GM12878 (cell line): ENCODE measurements around the gene SESN3. TPM values are rescaled to one million over a fixed set of nuclear protein-coding genes. Genes with fewer than 3 reads are reported as not detected.

Source experiments
- ATAC-seq: fragments of 200-7000 bp; cut with Tn5 transposase; 3 replicates; pipeline ENCODE4 v1.9.1; 2020; ENCODE audit warnings: mild to moderate bottlenecking, moderate library complexity
- BruUV-seq: library from RNA; stranded (reverse); fragments of 400-500 nt; replicated peaks from 2 replicates; lab custom pipeline; 2021; lab: Mats Ljungman, UMichigan
- CTCF ChIA-PET: fragments of 300-600 bp; sonication (Branson Sonifier 250); formaldehyde crosslinking; extraction: SDS; loops from one replicate; lab custom pipeline; 2021; ENCODE audit warnings: inconsistent platforms; lab: Yijun Ruan, JAX
- POLR2A ChIA-PET: fragments of 350-600 bp; formaldehyde crosslinking; extraction: SDS; loops from one replicate; lab custom pipeline; 2021; ENCODE audit warnings: inconsistent platforms; lab: Charles Lee
- RAD21 ChIA-PET: fragments of 300-600 bp; sonication (Branson Sonifier 250); formaldehyde crosslinking; loops from one replicate; lab custom pipeline; 2023; ENCODE audit warnings: antibody characterized with exemption; ENCODE audit not compliant: unreplicated experiment; lab: Charles Lee
- SMC1A ChIA-PET: fragments of 300-600 bp; sonication (Branson Sonifier 250); formaldehyde crosslinking; loops from one replicate; lab custom pipeline; 2023; ENCODE audit not compliant: unreplicated experiment, uncharacterized antibody; lab: Charles Lee
- DNase-seq: peaks from one replicate; pipeline ENCODE4 v3.0.0-alpha.2; 2011; ENCODE audit warnings: low read depth, low spot score
- FAIRE-seq: peaks from 3 replicates; lab custom pipeline; 2011; peaks lifted over from hg19 to GRCh38; lab: Jason Lieb, UNC
- H2AFZ ChIP-seq: 2 replicates; pipeline ENCODE4 v1.6.0; 2011; ENCODE audit warnings: low read depth, low read length, control low read depth; ENCODE audit not compliant: control insufficient read depth
- H3K27ac ChIP-seq: 2 replicates; pipeline ENCODE4 v1.5.1; 2011; ENCODE audit warnings: control low read depth; ENCODE audit not compliant: control insufficient read depth, insufficient read depth
- H3K27me3 ChIP-seq, 2 experiments: replicated peaks in 1 of 2; 2 replicates each; pipeline versions ENCODE4 v1.6.0 to v1.6.1; 2011; ENCODE audit warnings: low read length in 1 of 2; ENCODE audit not compliant: control insufficient read depth in 2 of 2, insufficient read depth in 2 of 2
- H3K36me3 ChIP-seq, 2 experiments: 2 replicates each; pipeline ENCODE4 v1.5.1; 2011; ENCODE audit warnings: low read length in 1 of 2; ENCODE audit not compliant: control insufficient read depth in 2 of 2, insufficient read depth in 2 of 2
- H3K4me1 ChIP-seq: 2 replicates; pipeline ENCODE4 v1.6.1; 2011; ENCODE audit warnings: mild to moderate bottlenecking, low read length, moderate library complexity, mixed read lengths; ENCODE audit not compliant: control insufficient read depth, insufficient read depth
- H3K4me2 ChIP-seq: 2 replicates; pipeline ENCODE4 v1.6.0; 2011; ENCODE audit warnings: control low read depth; ENCODE audit not compliant: control insufficient read depth, insufficient read depth
- H3K4me3 ChIP-seq: fragments of 200-600 bp; sonication (generic); 2 replicates; pipeline ENCODE4 v1.5.1; 2016
- H3K79me2 ChIP-seq: 2 replicates; pipeline ENCODE4 v1.6.0; 2011; ENCODE audit warnings: low read length; ENCODE audit not compliant: control insufficient read depth, insufficient read depth
- H3K9ac ChIP-seq: 2 replicates; pipeline ENCODE4 v1.8.0; 2011; ENCODE audit warnings: low read length, control low read depth, mixed read lengths; ENCODE audit not compliant: control insufficient read depth, insufficient read depth
- H3K9me3 ChIP-seq: replicated peaks from 3 replicates; pipeline ENCODE4 v1.5.1; 2011; ENCODE audit warnings: mild to moderate bottlenecking, low read length; ENCODE audit not compliant: control insufficient read depth, insufficient read depth
- H4K20me1 ChIP-seq: 2 replicates; pipeline ENCODE4 v1.6.0; 2011; ENCODE audit not compliant: control insufficient read depth, insufficient read depth
- CEBPB ChIP-seq, 2 experiments: fragments of 150-350 bp in 1 of 2; IDR thresholded peaks; 2 replicates each; pipeline ENCODE4 v1.6.1; 2012 to 2014; ENCODE audit warnings: low read depth in 2 of 2, low read length in 2 of 2, borderline replicate concordance in 1 of 2, inconsistent platforms in 1 of 2
- CHD2 ChIP-seq: IDR thresholded peaks from 2 replicates; pipeline ENCODE4 v1.6.1; 2011; ENCODE audit warnings: low read depth, low read length, improper control_type of control experiment, borderline replicate concordance
- EP300 ChIP-seq, 2 experiments: fragments of 150-350 bp in 1 of 2; IDR thresholded peaks; 2 replicates each; pipeline ENCODE4 v1.6.1; 2011 to 2012; ENCODE audit warnings: low read depth in 2 of 2, low read length in 2 of 2, borderline replicate concordance in 1 of 2, improper control_type of control experiment in 1 of 2, inconsistent platforms in 1 of 2; ENCODE audit not compliant: control insufficient read depth in 1 of 2
- SUZ12 ChIP-seq: fragments of 200-600 bp; sonication (generic); IDR thresholded peaks from one replicate; pipeline ENCODE4 v1.6.1; 2018; ENCODE audit warnings: antibody characterized with exemption, mild to moderate bottlenecking; ENCODE audit not compliant: unreplicated experiment
- TCF3 ChIP-seq: IDR thresholded peaks from 2 replicates; pipeline ENCODE4 v1.6.1; 2012; ENCODE audit warnings: low read depth, mild to moderate bottlenecking, low read length, borderline replicate concordance; ENCODE audit not compliant: insufficient read depth
- WGBS: methylation state at CpG from one replicate; pipeline ENCODE4 v1.1.6; 2016; ENCODE audit warnings: low lambda C conversion rate; ENCODE audit not compliant: insufficient replicate concordance, insufficient coverage; ENCODE audit errors: missing lambda C conversion rate; 5-methylcytosine and 5-hydroxymethylcytosine counted together
- in situ Hi-C: fragments of 300-500 bp; cut with MboI; formaldehyde crosslinking; loops from 9 replicates; pipeline ENCODE4 v1.14.3; 2018; ENCODE audit warnings: mixed read lengths
- intact Hi-C: fragments of 100-400 bp; cut with micrococcal nuclease; formaldehyde crosslinking; loops from one replicate; pipeline ENCODE4 v1.14.2; 2022; ENCODE audit not compliant: unreplicated experiment
- polyA plus RNA-seq, 11 experiments: library from polyadenylated mRNA; depleted of rRNA in 4 of 11; unstranded in 6 of 11; stranded (reverse) in 5 of 11; fragments of >200 nt; fragmentation: Nextera tagmentation in 4 of 11; fragmentation: Illumina TruSeq in 1 of 11; extraction: Ambion mirVana in 4 of 11; extraction: Trizol in 1 of 11; gene quantifications; 1 replicate in 1 of 11; 2 replicates in 10 of 11; pipeline versions ENCODE4 v1.2.1 to v1.2.3, GENCODE V29; 2011 to 2016; ENCODE audit warnings: inconsistent platforms in 2 of 11, missing spikeins in 2 of 11, low read depth in 1 of 11
- total RNA-seq, 4 experiments: library from RNA; depleted of rRNA in 3 of 4; stranded (reverse); fragments of >200 nt in 3 of 4; fragmentation: Illumina TruSeq in 1 of 4; extraction: Trizol in 1 of 4; gene quantifications; 2 replicates each; pipeline versions ENCODE4 v1.2.1 to v1.2.3, GENCODE V29; 2013 to 2021
- TF ChIP-seq, protein P1 (sequence below): IDR thresholded peaks from 2 replicates; pipeline ENCODE4 v1.6.1; 2011; ENCODE audit warnings: low read depth, low read length, improper control_type of control experiment, borderline replicate concordance
- TF ChIP-seq, protein P2 (sequence below): fragments of 450-650 bp; IDR thresholded peaks from 2 replicates; pipeline ENCODE4 v1.6.1; 2017; ENCODE audit warnings: antibody characterized with exemption, mild to moderate bottlenecking, moderate library complexity
- TF ChIP-seq, protein P3 (sequence below): fragments of 150-350 bp; IDR thresholded peaks from 2 replicates; pipeline ENCODE4 v1.6.1; 2016; ENCODE audit warnings: low read depth, low read length
- TF ChIP-seq, protein P4 (sequence below): fragments of 450-650 bp; IDR thresholded peaks from 2 replicates; pipeline ENCODE4 v1.6.1; 2016; ENCODE audit warnings: mild to moderate bottlenecking
- TF ChIP-seq, protein P5 (sequence below): IDR thresholded peaks from 2 replicates; pipeline ENCODE4 v1.6.1; 2012; ENCODE audit warnings: mild to moderate bottlenecking, low read depth, low read length

The SESN3 gene
- total and polyA plus RNA-seq, 10 of the 15 experiments (the other 5 are each of a cell fraction or from before 2014, with no cell fraction given), result 0.64 to 6.7 (median 3.0) TPM

DNA sequence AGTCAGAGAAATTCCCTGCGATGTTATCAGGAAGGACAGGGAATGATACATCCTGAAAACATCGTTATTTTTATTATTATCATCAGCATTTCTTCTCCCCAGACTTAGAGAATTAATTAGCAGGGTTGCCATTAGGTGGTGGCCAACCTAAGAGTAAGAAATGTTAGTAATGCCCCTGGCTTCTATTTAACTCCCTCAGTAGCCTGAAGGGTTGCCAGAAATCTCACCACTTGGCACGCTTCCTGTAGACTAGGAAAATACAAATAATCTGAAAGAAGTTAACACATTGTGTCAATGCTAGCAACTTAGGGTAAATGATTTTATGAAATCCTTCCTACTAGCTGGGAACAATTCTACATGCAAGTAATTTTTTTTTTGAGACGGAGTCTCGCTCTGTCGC is 95.8 kb downstream of the SESN3 start:
- Histone ChIP-seq H3K9ac (no peak overlapping the region), H3K4me3 (no peak overlapping the region), H3K79me2 (no peaks in the 10 kb centered on the region), H3K4me1 (no peaks in the 10 kb centered on the region), H4K20me1 (no peaks in the 10 kb centered on the region), H3K4me2 (no peak overlapping the region), H3K27me3 (no peaks in the 10 kb centered on the region), H3K9me3 (no peaks in the 10 kb centered on the region), H2AFZ (no peak overlapping the region), H3K36me3 (no peaks in the 10 kb centered on the region), H3K27ac (no peak overlapping the region)
- no TSS peak for BruUV-seq
- ChIA-PET POLR2A (no interaction called here), RAD21 (no interaction called here), CTCF (interaction anchor here (24.1 kb wide), 1 partner anchor 65 kb away, joined by 459 read pairs; the partner anchor contains the start of gene SRSF8), SMC1A (interaction anchor here (3.3 to 8.3 kb wide), 2 partner anchors 38 to 66 kb away, joined by 23 to 170 read pairs; partner anchors contain the start of gene SRSF8)
- DNase-seq (no peak), FAIRE-seq (no peak), ATAC-seq (no peak)
- WGBS, result 94% methylated on average over 3 of the region's 6 CpGs
- in situ Hi-C loops (no loop called here), intact Hi-C loops (loop anchor here (5.0 kb wide), 1 partner anchor 513 kb away; no protein-coding TSS in a partner anchor)
- no peak for TF ChIP-seq CHD2
- TF ChIP-seq, protein P1, sequence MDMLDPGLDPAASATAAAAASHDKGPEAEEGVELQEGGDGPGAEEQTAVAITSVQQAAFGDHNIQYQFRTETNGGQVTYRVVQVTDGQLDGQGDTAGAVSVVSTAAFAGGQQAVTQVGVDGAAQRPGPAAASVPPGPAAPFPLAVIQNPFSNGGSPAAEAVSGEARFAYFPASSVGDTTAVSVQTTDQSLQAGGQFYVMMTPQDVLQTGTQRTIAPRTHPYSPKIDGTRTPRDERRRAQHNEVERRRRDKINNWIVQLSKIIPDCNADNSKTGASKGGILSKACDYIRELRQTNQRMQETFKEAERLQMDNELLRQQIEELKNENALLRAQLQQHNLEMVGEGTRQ, result no peak
- TF ChIP-seq CEBPB (IDR thresholded peaks at IDR 0.05; ENCODE audit: borderline replicate concordance in 1 of 2, low read depth in 2 of 2, low read length in 2 of 2), result no peak
- TF ChIP-seq, protein P2, sequence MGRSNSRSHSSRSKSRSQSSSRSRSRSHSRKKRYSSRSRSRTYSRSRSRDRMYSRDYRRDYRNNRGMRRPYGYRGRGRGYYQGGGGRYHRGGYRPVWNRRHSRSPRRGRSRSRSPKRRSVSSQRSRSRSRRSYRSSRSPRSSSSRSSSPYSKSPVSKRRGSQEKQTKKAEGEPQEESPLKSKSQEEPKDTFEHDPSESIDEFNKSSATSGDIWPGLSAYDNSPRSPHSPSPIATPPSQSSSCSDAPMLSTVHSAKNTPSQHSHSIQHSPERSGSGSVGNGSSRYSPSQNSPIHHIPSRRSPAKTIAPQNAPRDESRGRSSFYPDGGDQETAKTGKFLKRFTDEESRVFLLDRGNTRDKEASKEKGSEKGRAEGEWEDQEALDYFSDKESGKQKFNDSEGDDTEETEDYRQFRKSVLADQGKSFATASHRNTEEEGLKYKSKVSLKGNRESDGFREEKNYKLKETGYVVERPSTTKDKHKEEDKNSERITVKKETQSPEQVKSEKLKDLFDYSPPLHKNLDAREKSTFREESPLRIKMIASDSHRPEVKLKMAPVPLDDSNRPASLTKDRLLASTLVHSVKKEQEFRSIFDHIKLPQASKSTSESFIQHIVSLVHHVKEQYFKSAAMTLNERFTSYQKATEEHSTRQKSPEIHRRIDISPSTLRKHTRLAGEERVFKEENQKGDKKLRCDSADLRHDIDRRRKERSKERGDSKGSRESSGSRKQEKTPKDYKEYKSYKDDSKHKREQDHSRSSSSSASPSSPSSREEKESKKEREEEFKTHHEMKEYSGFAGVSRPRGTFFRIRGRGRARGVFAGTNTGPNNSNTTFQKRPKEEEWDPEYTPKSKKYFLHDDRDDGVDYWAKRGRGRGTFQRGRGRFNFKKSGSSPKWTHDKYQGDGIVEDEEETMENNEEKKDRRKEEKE, result no peak
- TF ChIP-seq TCF3, result no peak
- TF ChIP-seq, protein P3, sequence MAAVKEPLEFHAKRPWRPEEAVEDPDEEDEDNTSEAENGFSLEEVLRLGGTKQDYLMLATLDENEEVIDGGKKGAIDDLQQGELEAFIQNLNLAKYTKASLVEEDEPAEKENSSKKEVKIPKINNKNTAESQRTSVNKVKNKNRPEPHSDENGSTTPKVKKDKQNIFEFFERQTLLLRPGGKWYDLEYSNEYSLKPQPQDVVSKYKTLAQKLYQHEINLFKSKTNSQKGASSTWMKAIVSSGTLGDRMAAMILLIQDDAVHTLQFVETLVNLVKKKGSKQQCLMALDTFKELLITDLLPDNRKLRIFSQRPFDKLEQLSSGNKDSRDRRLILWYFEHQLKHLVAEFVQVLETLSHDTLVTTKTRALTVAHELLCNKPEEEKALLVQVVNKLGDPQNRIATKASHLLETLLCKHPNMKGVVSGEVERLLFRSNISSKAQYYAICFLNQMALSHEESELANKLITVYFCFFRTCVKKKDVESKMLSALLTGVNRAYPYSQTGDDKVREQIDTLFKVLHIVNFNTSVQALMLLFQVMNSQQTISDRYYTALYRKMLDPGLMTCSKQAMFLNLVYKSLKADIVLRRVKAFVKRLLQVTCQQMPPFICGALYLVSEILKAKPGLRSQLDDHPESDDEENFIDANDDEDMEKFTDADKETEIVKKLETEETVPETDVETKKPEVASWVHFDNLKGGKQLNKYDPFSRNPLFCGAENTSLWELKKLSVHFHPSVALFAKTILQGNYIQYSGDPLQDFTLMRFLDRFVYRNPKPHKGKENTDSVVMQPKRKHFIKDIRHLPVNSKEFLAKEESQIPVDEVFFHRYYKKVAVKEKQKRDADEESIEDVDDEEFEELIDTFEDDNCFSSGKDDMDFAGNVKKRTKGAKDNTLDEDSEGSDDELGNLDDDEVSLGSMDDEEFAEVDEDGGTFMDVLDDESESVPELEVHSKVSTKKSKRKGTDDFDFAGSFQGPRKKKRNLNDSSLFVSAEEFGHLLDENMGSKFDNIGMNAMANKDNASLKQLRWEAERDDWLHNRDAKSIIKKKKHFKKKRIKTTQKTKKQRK, result no peak
- no peak for TF ChIP-seq EP300 (IDR thresholded peaks at IDR 0.05; ENCODE audit: borderline replicate concordance in 1 of 2, control insufficient read depth in 1 of 2, low read depth in 2 of 2, low read length in 2 of 2)
- TF ChIP-seq, protein P4, sequence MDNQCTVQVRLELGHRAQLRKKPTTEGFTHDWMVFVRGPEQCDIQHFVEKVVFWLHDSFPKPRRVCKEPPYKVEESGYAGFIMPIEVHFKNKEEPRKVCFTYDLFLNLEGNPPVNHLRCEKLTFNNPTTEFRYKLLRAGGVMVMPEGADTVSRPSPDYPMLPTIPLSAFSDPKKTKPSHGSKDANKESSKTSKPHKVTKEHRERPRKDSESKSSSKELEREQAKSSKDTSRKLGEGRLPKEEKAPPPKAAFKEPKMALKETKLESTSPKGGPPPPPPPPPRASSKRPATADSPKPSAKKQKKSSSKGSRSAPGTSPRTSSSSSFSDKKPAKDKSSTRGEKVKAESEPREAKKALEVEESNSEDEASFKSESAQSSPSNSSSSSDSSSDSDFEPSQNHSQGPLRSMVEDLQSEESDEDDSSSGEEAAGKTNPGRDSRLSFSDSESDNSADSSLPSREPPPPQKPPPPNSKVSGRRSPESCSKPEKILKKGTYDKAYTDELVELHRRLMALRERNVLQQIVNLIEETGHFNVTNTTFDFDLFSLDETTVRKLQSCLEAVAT, result no peak
- no peak for TF ChIP-seq SUZ12
- TF ChIP-seq, protein P5, sequence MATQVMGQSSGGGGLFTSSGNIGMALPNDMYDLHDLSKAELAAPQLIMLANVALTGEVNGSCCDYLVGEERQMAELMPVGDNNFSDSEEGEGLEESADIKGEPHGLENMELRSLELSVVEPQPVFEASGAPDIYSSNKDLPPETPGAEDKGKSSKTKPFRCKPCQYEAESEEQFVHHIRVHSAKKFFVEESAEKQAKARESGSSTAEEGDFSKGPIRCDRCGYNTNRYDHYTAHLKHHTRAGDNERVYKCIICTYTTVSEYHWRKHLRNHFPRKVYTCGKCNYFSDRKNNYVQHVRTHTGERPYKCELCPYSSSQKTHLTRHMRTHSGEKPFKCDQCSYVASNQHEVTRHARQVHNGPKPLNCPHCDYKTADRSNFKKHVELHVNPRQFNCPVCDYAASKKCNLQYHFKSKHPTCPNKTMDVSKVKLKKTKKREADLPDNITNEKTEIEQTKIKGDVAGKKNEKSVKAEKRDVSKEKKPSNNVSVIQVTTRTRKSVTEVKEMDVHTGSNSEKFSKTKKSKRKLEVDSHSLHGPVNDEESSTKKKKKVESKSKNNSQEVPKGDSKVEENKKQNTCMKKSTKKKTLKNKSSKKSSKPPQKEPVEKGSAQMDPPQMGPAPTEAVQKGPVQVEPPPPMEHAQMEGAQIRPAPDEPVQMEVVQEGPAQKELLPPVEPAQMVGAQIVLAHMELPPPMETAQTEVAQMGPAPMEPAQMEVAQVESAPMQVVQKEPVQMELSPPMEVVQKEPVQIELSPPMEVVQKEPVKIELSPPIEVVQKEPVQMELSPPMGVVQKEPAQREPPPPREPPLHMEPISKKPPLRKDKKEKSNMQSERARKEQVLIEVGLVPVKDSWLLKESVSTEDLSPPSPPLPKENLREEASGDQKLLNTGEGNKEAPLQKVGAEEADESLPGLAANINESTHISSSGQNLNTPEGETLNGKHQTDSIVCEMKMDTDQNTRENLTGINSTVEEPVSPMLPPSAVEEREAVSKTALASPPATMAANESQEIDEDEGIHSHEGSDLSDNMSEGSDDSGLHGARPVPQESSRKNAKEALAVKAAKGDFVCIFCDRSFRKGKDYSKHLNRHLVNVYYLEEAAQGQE, result no peak
